IMR-90 (cell line): ENCODE results near the gene ZNF813. TPM values are rescaled to one million over a fixed set of nuclear protein-coding genes. Genes with fewer than 3 reads are reported as not detected.

Source experiments
- ATAC-seq: fragments of 200-7000 bp; cut with Tn5 transposase; 2 replicates; pipeline ENCODE4 v1.9.1; 2020; ENCODE audit warnings: low read depth, mild to moderate bottlenecking, moderate library complexity
- Bru-seq: library from RNA; stranded (reverse); fragments of 400-500 nt; gene quantifications from one replicate; lab custom pipeline; 2021; lab: Mats Ljungman, UMichigan
- BruChase-seq, 2 experiments: library from RNA; stranded (reverse); fragments of 400-500 nt; gene quantifications; one replicate each; lab custom pipeline; 2021; lab: Mats Ljungman, UMichigan
- BruUV-seq: library from RNA; stranded (reverse); fragments of 400-500 nt; replicated peaks from 2 replicates; lab custom pipeline; 2021; lab: Mats Ljungman, UMichigan
- CTCF ChIA-PET: fragments of 300-600 bp; formaldehyde crosslinking; extraction: SDS; loops from one replicate; lab custom pipeline; 2021; ENCODE audit warnings: antibody characterized with exemption; lab: Yijun Ruan, JAX
- POLR2A ChIA-PET: fragments of 300-600 bp; sonication (Branson Sonifier 250); formaldehyde crosslinking; loops from one replicate; lab custom pipeline; 2022; ENCODE audit warnings: antibody characterized with exemption; ENCODE audit not compliant: unreplicated experiment; lab: Charles Lee
- DNase-seq: peaks from one replicate; pipeline ENCODE4 v3.0.0; 2013
- H2AFZ ChIP-seq: replicated peaks from 2 replicates; pipeline ENCODE3; 2013; ENCODE audit warnings: low read length, mild to moderate bottlenecking; ENCODE audit not compliant: poor library complexity
- H2AK5ac ChIP-seq: 2 replicates; pipeline ENCODE4 v1.6.1; 2013; ENCODE audit warnings: low read depth, low read length, inconsistent platforms
- H2AK9ac ChIP-seq: replicated peaks from 2 replicates; pipeline ENCODE3; 2013; ENCODE audit warnings: mild to moderate bottlenecking, low read depth, low read length, moderate library complexity; ENCODE audit not compliant: poor library complexity
- H2BK120ac ChIP-seq: 2 replicates; pipeline ENCODE4 v1.6.1; 2013; ENCODE audit warnings: low read depth, low read length, inconsistent platforms
- H2BK15ac ChIP-seq: 3 replicates; pipeline ENCODE4 v1.6.1; 2013; ENCODE audit warnings: low read depth, low read length, inconsistent platforms
- H2BK20ac ChIP-seq: 2 replicates; pipeline ENCODE4 v1.6.1; 2013; ENCODE audit warnings: low read depth, mild to moderate bottlenecking, inconsistent platforms, low read length, moderate library complexity
- H2BK5ac ChIP-seq: 2 replicates; pipeline ENCODE4 v1.6.1; 2013; ENCODE audit warnings: mild to moderate bottlenecking, low read depth, low read length, inconsistent platforms; ENCODE audit not compliant: poor library complexity, severe bottlenecking
- H3K14ac ChIP-seq: replicated peaks from 2 replicates; pipeline ENCODE4 v1.6.1; 2013; ENCODE audit warnings: low read depth, low read length, inconsistent platforms
- H3K18ac ChIP-seq: 2 replicates; pipeline ENCODE4 v1.6.1; 2013; ENCODE audit warnings: low read depth, low read length, control low read depth
- H3K23ac ChIP-seq: 2 replicates; pipeline ENCODE4 v1.6.1; 2013; ENCODE audit warnings: low read depth, low read length, inconsistent platforms
- H3K27ac ChIP-seq: 2 replicates; pipeline ENCODE4 v1.5.1; 2013; ENCODE audit warnings: mild to moderate bottlenecking, control low read depth, low read length; ENCODE audit not compliant: insufficient read depth
- H3K27me3 ChIP-seq: 2 replicates; pipeline ENCODE4 v1.6.1; 2013; ENCODE audit warnings: low read length; ENCODE audit not compliant: control insufficient read depth, insufficient read depth
- H3K36me3 ChIP-seq: 2 replicates; pipeline ENCODE4 v1.6.1; 2013; ENCODE audit warnings: low read length, mixed read lengths; ENCODE audit not compliant: control insufficient read depth, insufficient read depth
- H3K4ac ChIP-seq: 2 replicates; pipeline ENCODE4 v1.6.1; 2013; ENCODE audit warnings: low read depth, low read length, inconsistent platforms
- H3K4me1 ChIP-seq: 2 replicates; pipeline ENCODE4 v1.6.1; 2013; ENCODE audit warnings: low read length, mixed read lengths; ENCODE audit not compliant: control insufficient read depth, insufficient read depth
- H3K4me2 ChIP-seq: 2 replicates; pipeline ENCODE4 v1.6.1; 2013; ENCODE audit warnings: low read depth, mild to moderate bottlenecking, control low read depth, low read length, moderate library complexity
- H3K4me3 ChIP-seq: 2 replicates; pipeline ENCODE4 v1.5.1; 2013; ENCODE audit warnings: low read depth, mild to moderate bottlenecking, control low read depth, low read length, moderate library complexity; ENCODE audit not compliant: insufficient read depth
- H3K56ac ChIP-seq: 2 replicates; pipeline ENCODE4 v1.6.1; 2013; ENCODE audit warnings: low read length, inconsistent platforms; ENCODE audit not compliant: insufficient read depth; ENCODE audit errors: extremely low read depth
- H3K79me1 ChIP-seq, 2 experiments: 2 replicates each; pipeline ENCODE4 v1.6.1; 2013; ENCODE audit warnings: low read length in 2 of 2, inconsistent platforms in 1 of 2, low read depth in 1 of 2
- H3K9ac ChIP-seq: 2 replicates; pipeline ENCODE4 v1.6.1; 2013; ENCODE audit warnings: low read depth, low read length, control low read depth
- H3K9me1 ChIP-seq: 2 replicates; pipeline ENCODE4 v1.6.1; 2013; ENCODE audit warnings: low read length, inconsistent platforms; ENCODE audit not compliant: insufficient read depth
- H3K9me3 ChIP-seq: 2 replicates; pipeline ENCODE4 v1.6.1; 2013; ENCODE audit warnings: low read length; ENCODE audit not compliant: control insufficient read depth, insufficient read depth
- H4K20me1 ChIP-seq: 2 replicates; pipeline ENCODE4 v1.6.1; 2013; ENCODE audit warnings: low read length, inconsistent platforms; ENCODE audit not compliant: insufficient read depth
- H4K5ac ChIP-seq: 2 replicates; pipeline ENCODE4 v1.6.1; 2013; ENCODE audit warnings: mild to moderate bottlenecking, low read depth, low read length, control low read depth
- H4K8ac ChIP-seq, 2 experiments: 2 replicates each; pipeline ENCODE4 v1.6.1; 2013; ENCODE audit warnings: low read depth in 2 of 2, low read length in 2 of 2, control low read depth in 1 of 2, inconsistent platforms in 1 of 2
- H4K91ac ChIP-seq: 2 replicates; pipeline ENCODE4 v1.6.1; 2013; ENCODE audit warnings: low read depth, low read length, inconsistent platforms; ENCODE audit not compliant: insufficient read depth
- CTCF ChIP-seq: conservative IDR thresholded peaks from 2 replicates; pipeline ENCODE4 v1.5.1; 2012; ENCODE audit warnings: mild to moderate bottlenecking, low read depth, low read length, improper control_type of control experiment
- FOS ChIP-seq: fragments of 150-350 bp; IDR thresholded peaks from 2 replicates; pipeline ENCODE4 v1.6.1; 2016; ENCODE audit warnings: low read depth, low read length
- MAFK ChIP-seq: IDR thresholded peaks from 2 replicates; pipeline ENCODE4 v1.6.1; 2012; ENCODE audit warnings: low read depth, low read length, improper control_type of control experiment
- MAZ ChIP-seq: IDR thresholded peaks from 2 replicates; pipeline ENCODE4 v1.6.1; 2012; ENCODE audit warnings: low read depth, mild to moderate bottlenecking, low read length, improper control_type of control experiment, moderate library complexity, borderline replicate concordance
- MXI1 ChIP-seq: IDR thresholded peaks from 2 replicates; pipeline ENCODE4 v1.6.1; 2012; ENCODE audit warnings: low read depth, mild to moderate bottlenecking, low read length, moderate library complexity, borderline replicate concordance
- NFE2L2 ChIP-seq: fragments of 150-350 bp; IDR thresholded peaks from 2 replicates; pipeline ENCODE4 v1.6.1; 2016; ENCODE audit warnings: low read depth, mild to moderate bottlenecking, low read length
- POLR2A ChIP-seq: IDR thresholded peaks from 2 replicates; pipeline ENCODE4 v1.6.1; 2012; ENCODE audit warnings: mild to moderate bottlenecking, low read depth, low read length
- RCOR1 ChIP-seq: IDR thresholded peaks from 2 replicates; pipeline ENCODE4 v1.6.1; 2012; ENCODE audit warnings: mild to moderate bottlenecking, low read length, improper control_type of control experiment; ENCODE audit not compliant: insufficient replicate concordance
- RFX5 ChIP-seq: IDR thresholded peaks from 2 replicates; pipeline ENCODE4 v1.8.0; 2012; ENCODE audit warnings: low read depth, mild to moderate bottlenecking, low read length, moderate library complexity
- WGBS, 2 experiments: methylation state at CpG; one replicate each; pipeline versions ENCODE4 v1.1.5 to v1.1.7; 2013; ENCODE audit warnings: missing lambda C conversion rate in 2 of 2; ENCODE audit not compliant: insufficient read length in 1 of 2; ENCODE audit errors: extremely low coverage in 2 of 2; 5-methylcytosine and 5-hydroxymethylcytosine counted together
- dilution Hi-C: fragments of 300-500 bp; cut with HindIII; formaldehyde crosslinking; loops from one replicate; pipeline ENCODE4 v1.14.3; 2018; ENCODE audit warnings: low sequenced_read_pairs; ENCODE audit not compliant: unreplicated experiment
- in situ Hi-C: fragments of 300-500 bp; cut with MboI; formaldehyde crosslinking; loops from 3 replicates; pipeline ENCODE4 v1.14.3; 2019; ENCODE audit warnings: low sequenced_read_pairs, inconsistent platforms, mixed read lengths
- intact Hi-C: fragments of 100-400 bp; cut with micrococcal nuclease; formaldehyde crosslinking; loops from 2 replicates; pipeline ENCODE4 v1.10.0; 2022
- long read RNA-seq: library from polyadenylated mRNA; unstranded; transcript quantifications from one replicate; pipeline ENCODE4 v2.0.0, GENCODE V29; 2021; ENCODE audit not compliant: unreplicated experiment
- polyA plus RNA-seq, 3 experiments: library from polyadenylated mRNA; depleted of rRNA; stranded (reverse); fragments of >200 nt; gene quantifications; 2 replicates each; pipeline ENCODE4 v1.2.3, GENCODE V29; 2012; ENCODE audit warnings: low replicate concordance in 1 of 3
- total RNA-seq: library from RNA; depleted of rRNA; stranded (reverse); fragments of >200 nt; gene quantifications from 2 replicates; pipeline ENCODE4 v1.2.3, GENCODE V29; 2012; rRNA removed

ZNF813 gene
- total RNA-seq (3.4 and 6.1 TPM in 2 replicates), polyA plus RNA-seq (2012; rRNA removed) (0.40 and 0.82 TPM in 2 replicates), Bru-seq, nascent RNA (percentile 56 among the genes with signal in this experiment), BruChase-seq, experiment 1, labeled RNA remaining after a 6-hour chase (percentile 57 among the genes with signal in this experiment), BruChase-seq, experiment 2, labeled RNA remaining after a 2-hour chase (percentile 54 among the genes with signal in this experiment)
- 0.13 and 0.23 TPM in 2 replicates for polyA plus RNA-seq (2012; cell fraction: cytosol; rRNA removed)
- polyA plus RNA-seq (2012; cell fraction: nucleus; rRNA removed; ENCODE audit: low replicate concordance) = 0.08 and 0.45 TPM in 2 replicates
- long read RNA-seq, full-length matches to known transcripts = 2 of 3 reads
- long read RNA-seq, partial matches to known transcripts = 0 of 3 reads
- long read RNA-seq, other reads (novel, unspliced or antisense) = 1 of 3 reads

- ATAC-seq (peak; percentile 99), DNase-seq (peak; percentile 76)
- peak within 1 kb of the TSS; percentile 68 for H3K14ac ChIP-seq
- H3K79me1 ChIP-seq = peaks cover 4% of the 10 kb centered on the region in 2 experiments; a peak in 1 of 4 replicates
- in situ Hi-C loops (no loop called here), dilution Hi-C loops (no loop called here), intact Hi-C loops (no loop called here)
- TF ChIP-seq RFX5 (no peak), MAFK (no peak), POLR2A (peak; percentile 34; the same call in 1 of the 2 replicates), FOS (no peak), MAZ (peak; percentile 42; the same call in 1 of the 2 replicates), MXI1 (peak; percentile 49), NFE2L2 (no peak), RCOR1 (no peak), CTCF (no peak)
- peak within 1 kb of the TSS; percentile 11 to 86; a peak in 2 of 4 replicates for H4K8ac ChIP-seq
- BruUV-seq = no TSS peak
- H2BK20ac ChIP-seq = no peak within 1 kb of the TSS
- H2AK5ac ChIP-seq = no peak within 1 kb of the TSS
- H4K5ac ChIP-seq = peak within 1 kb of the TSS; percentile 19
- ChIA-PET POLR2A (no interaction called here), CTCF (no interaction called here)
- no peak within 1 kb of the TSS for H3K23ac ChIP-seq
- H3K4me1 ChIP-seq = no peaks in the 10 kb centered on the region
- H3K56ac ChIP-seq = peak within 1 kb of the TSS; percentile 61
- H3K4me3 ChIP-seq = peak within 1 kb of the TSS; percentile 72
- H4K91ac ChIP-seq = no peak within 1 kb of the TSS
- H2AFZ ChIP-seq = peak within 1 kb of the TSS; percentile 96
- whole genome bisulfite sequencing, 2 experiments = 0% methylated on average over 4 of the region's 55 CpGs; no CpG with 5 or more reads in 1 of the 2 experiments
- H3K36me3 ChIP-seq = no peaks in the 10 kb centered on the region
- H3K9me3 ChIP-seq = peaks cover under 1% of the 10 kb centered on the region; the same call in 1 of the 2 replicates
- no peak within 1 kb of the TSS for H2BK120ac ChIP-seq
- peak within 1 kb of the TSS; percentile 49 for H3K4ac ChIP-seq
- peak within 1 kb of the TSS; percentile 56; the same call in 1 of the 2 replicates for H3K18ac ChIP-seq
- no peaks in the 10 kb centered on the region for H3K27me3 ChIP-seq
- H4K20me1 ChIP-seq = no peaks in the 10 kb centered on the region
- H3K9me1 ChIP-seq = no peaks in the 10 kb centered on the region
- H3K27ac ChIP-seq = peak within 1 kb of the TSS; percentile 50
- peak within 1 kb of the TSS; percentile 89 for H3K4me2 ChIP-seq
- peak within 1 kb of the TSS; percentile 77 for H3K9ac ChIP-seq
- H2BK5ac ChIP-seq = no peak within 1 kb of the TSS
- no peak within 1 kb of the TSS for H2BK15ac ChIP-seq
- peak within 1 kb of the TSS; percentile 82 for H2AK9ac ChIP-seq
These were observed at the start of gene ZNF813 for GRCh38 chr19:53467485-53468262. ZNF813 (plus strand) TSS chr19:53467733; CDS start chr19:53483823, 16,090 bp downstream.
